ENCODE results near the gene ZNF532. TPM values are rescaled to one million over a fixed set of nuclear protein-coding genes. Genes with fewer than 3 reads are reported as not detected.

Gene ZNF532
- polyA plus RNA-seq, 1 donor (not counting 4 experiments of a cell fraction or from before 2014, with no cell fraction given) = 31.5 TPM

- no peak for TF ChIP-seq CTCF (optimal IDR thresholded peaks at IDR 0.05 in 1 of 3, IDR thresholded peaks at IDR 0.05 in 1 of 3, conservative IDR thresholded peaks at IDR 0.05 in 1 of 3; ENCODE audit: extremely low read depth in 1 of 3, insufficient read depth in 2 of 3, low read length in 3 of 3)
- no peak for TF ChIP-seq EZH2 (IDR thresholded peaks at IDR 0.05; ENCODE audit: low read length)
- no peak overlapping the region for H3K27ac ChIP-seq (ENCODE audit: control insufficient read depth, insufficient read depth, low read length)
- dilution Hi-C loops (cut with MboI; ENCODE audit: extremely low pct_ligation_motif_present, low sequenced_read_pairs) = no loop called here
- H4K20me1 ChIP-seq (ENCODE audit: control insufficient read depth, extremely low read depth, insufficient read depth, low read length) = no peaks in the 10 kb centered on the region
- no peak overlapping the region for H3K4me3 ChIP-seq (ENCODE audit: control insufficient read depth in 2 of 3, extremely low read depth in 1 of 3, insufficient read depth in 2 of 3, low read depth in 1 of 3, low read length in 3 of 3)
- no peak overlapping the region for H2AFZ ChIP-seq (ENCODE audit: control insufficient read depth, low read length)
- H3K4me1 ChIP-seq (ENCODE audit: control insufficient read depth, extremely low read depth, insufficient read depth, low read length) = no peaks in the 10 kb centered on the region
- no peak overlapping the region for H3K4me2 ChIP-seq (ENCODE audit: control insufficient read depth, extremely low read depth, insufficient read depth, low read depth, low read length)
- FAIRE-seq (no peak), DNase-seq (ENCODE audit: low read depth, low spot score) (no peak)
- no peak overlapping the region for H3K9ac ChIP-seq (ENCODE audit: control insufficient read depth, extremely low read depth, insufficient read depth, low read length)
- no peaks in the 10 kb centered on the region for H3K79me2 ChIP-seq (ENCODE audit: control insufficient read depth, insufficient read depth, low read length)
- H3K36me3 ChIP-seq (ENCODE audit: control insufficient read depth in 2 of 2, extremely low read depth in 1 of 2, insufficient read depth in 2 of 2, low read length in 2 of 2) = peaks cover 3 to 5% of the 10 kb centered on the region in 2 experiments
- no peaks in the 10 kb centered on the region for H3K9me3 ChIP-seq (ENCODE audit: control insufficient read depth, low read depth, low read length)
- no peaks in the 10 kb centered on the region for H3K9me1 ChIP-seq (ENCODE audit: control insufficient read depth, extremely low read depth, insufficient read depth, low read length)
- H3K27me3 ChIP-seq (ENCODE audit: control insufficient read depth, extremely low read depth, insufficient read depth, low read length) = no peaks in the 10 kb centered on the region
These were observed 22.4 kb downstream of the ZNF532 start for GRCh38 chr18:58886864-58887612.

- no peaks in the 10 kb centered on the region for H3K9me3 ChIP-seq (ENCODE audit: control insufficient read depth, low read depth, low read length)
- H2AFZ ChIP-seq (ENCODE audit: control insufficient read depth, low read length) = no peak overlapping the region
- no peak overlapping the region for H3K9ac ChIP-seq (ENCODE audit: control insufficient read depth, extremely low read depth, insufficient read depth, low read length)
- FAIRE-seq = no peak
- TF ChIP-seq CTCF (optimal IDR thresholded peaks at IDR 0.05 in 1 of 3, IDR thresholded peaks at IDR 0.05 in 1 of 3, conservative IDR thresholded peaks at IDR 0.05 in 1 of 3; ENCODE audit: extremely low read depth in 1 of 3, insufficient read depth in 2 of 3, low read length in 3 of 3) = no peak
- no peak for TF ChIP-seq EZH2 (IDR thresholded peaks at IDR 0.05; ENCODE audit: low read length)
- no peaks in the 10 kb centered on the region for H3K9me1 ChIP-seq (ENCODE audit: control insufficient read depth, extremely low read depth, insufficient read depth, low read length)
- H3K4me2 ChIP-seq (ENCODE audit: control insufficient read depth, extremely low read depth, insufficient read depth, low read depth, low read length) = no peak overlapping the region
- H3K79me2 ChIP-seq (ENCODE audit: control insufficient read depth, insufficient read depth, low read length) = no peaks in the 10 kb centered on the region
- dilution Hi-C loops (cut with MboI; ENCODE audit: extremely low pct_ligation_motif_present, low sequenced_read_pairs) = no loop called here
- no peak overlapping the region for H3K4me3 ChIP-seq (ENCODE audit: control insufficient read depth in 2 of 3, extremely low read depth in 1 of 3, insufficient read depth in 2 of 3, low read depth in 1 of 3, low read length in 3 of 3)
- H3K27me3 ChIP-seq (ENCODE audit: control insufficient read depth, extremely low read depth, insufficient read depth, low read length) = no peaks in the 10 kb centered on the region
- no peak overlapping the region for H3K27ac ChIP-seq (ENCODE audit: control insufficient read depth, insufficient read depth, low read length)
- H4K20me1 ChIP-seq (ENCODE audit: control insufficient read depth, extremely low read depth, insufficient read depth, low read length) = no peaks in the 10 kb centered on the region
- no peak for DNase-seq (ENCODE audit: low read depth, low spot score)
- H3K4me1 ChIP-seq (ENCODE audit: control insufficient read depth, extremely low read depth, insufficient read depth, low read length) = no peaks in the 10 kb centered on the region
- H3K36me3 ChIP-seq (ENCODE audit: control insufficient read depth in 2 of 2, extremely low read depth in 1 of 2, insufficient read depth in 2 of 2, low read length in 2 of 2) = peaks cover 1 to 5% of the 10 kb centered on the region in 2 experiments
These were observed 22.9 kb downstream of the ZNF532 start for GRCh38 chr18:58887613-58887963.

Measured in keratinocyte (primary cell).